Limb (tissue), 2 donors: ENCODE measurements around the gene MEGF6.

ENCODE experiments used
- DNase-seq, 2 donors: peaks; one replicate each; pipeline ENCODE4 v3.0.0-alpha.2; 2016; ENCODE audit errors: extremely low spot score in 2 of 2

MEGF6 gene

DNA sequence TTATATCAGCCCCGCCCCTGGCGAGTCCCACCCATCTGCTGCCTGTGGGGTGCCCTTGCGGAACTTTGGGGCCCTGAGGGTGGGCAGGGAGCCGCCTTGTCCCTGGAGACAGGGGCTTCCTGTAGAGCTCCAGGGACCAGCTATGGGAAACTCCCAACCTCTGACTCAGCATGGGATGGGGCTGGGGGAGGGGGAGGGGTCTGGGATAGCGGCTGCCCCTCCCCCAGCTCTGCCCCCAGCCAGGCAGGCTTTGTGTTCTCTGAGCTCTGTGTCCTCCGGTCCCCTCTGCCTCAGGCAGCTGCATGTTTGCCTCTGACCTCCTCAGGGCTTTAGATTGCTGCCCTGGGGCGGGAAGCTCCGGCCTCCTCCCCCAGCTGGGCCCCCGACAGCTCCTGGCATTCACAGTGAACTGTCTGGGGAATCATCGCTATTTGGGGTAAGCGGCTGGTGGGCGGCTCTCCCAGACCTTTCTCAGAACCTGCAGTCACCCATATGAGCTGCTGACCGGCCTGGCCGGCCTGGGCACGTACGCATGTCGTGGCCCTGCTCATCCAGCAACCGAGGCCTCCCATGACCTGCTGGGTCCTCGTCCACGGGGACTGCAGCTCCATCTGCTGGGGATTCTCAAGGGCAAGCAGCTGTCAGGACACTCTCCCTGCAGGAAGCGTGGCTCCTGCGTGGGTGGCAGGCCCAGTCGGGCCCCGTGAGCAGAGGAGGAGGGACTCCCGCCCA lies 139.8 kb downstream of the MEGF6 start:
- DNase-seq: peak in 1 of 2 donors; percentile 7

DNA sequence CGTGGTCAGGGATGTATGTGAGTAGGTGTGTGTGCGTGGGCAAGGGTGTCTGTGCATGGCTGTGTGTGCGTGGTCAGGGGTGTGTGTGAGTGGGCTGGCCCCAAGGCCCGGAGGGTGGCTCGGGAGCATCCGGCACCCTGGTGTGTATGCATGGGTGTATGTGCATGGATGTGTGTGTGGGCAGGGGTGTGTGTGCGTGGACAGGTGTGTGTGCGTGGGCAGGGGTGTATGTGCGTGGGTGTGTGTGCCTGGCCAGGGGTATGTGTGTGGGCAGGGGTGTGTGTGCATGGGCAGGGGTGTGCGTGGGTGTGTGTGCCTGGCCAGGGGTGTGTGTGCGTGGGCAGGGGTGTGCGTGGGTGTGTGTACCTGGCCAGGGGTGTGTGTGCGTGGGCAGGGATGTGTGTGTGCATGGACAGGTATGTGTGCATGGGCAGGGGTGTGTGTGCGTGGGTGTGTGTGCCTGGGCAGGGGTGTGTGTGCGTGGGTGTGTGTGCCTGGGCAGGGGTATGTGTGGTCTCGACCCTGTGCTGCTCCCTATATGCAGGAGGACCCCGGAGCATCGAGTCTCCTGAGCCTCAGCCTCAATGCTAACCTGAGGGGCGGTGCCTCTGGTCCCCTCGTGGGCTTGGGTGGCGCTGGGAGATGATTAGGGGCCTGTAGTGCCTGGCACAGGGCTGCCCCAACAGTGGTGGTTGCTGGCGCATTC lies 140.5 kb downstream of the MEGF6 start:
- DNase-seq: no peak

DNA sequence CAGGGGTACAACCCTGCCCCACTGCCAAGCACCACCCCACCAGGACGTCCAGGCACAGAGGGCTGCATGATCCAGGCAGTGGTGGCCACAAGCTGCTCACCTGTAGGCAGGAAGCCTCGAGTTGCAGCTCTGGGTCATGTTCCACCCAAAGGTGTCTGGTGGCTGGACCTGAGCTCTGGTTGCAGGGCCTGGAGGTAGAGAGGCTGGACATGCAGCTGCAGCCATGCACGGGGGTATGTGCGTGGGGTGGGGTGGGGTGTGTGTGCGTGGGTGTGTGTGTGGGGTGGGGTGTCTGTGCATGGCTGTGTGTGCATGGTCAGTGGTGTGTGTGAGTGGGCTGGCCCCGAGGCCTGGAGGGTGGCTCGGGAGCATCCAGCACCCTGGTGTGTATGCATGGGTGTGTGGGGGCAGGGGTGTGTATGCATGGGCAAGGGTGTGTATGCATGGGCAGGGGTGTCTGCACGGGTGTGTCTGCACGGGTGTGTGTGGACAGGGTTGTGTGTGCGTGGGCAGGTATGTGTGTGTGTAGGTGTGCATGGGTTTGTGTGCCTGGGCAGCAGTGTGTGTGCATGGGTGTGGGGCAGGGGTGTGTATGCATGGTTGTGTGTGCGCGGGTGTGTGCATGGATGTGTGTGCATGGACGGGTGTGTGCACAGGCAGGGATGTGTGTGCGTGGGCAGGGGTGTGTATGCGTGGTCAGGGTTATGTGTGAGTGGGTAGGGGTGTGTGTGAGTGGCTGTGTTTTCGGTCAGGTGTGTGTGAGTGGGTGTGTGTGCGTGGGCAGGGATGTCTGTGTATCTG lies 141.3 kb downstream of the MEGF6 start:
- no peak for DNase-seq

DNA sequence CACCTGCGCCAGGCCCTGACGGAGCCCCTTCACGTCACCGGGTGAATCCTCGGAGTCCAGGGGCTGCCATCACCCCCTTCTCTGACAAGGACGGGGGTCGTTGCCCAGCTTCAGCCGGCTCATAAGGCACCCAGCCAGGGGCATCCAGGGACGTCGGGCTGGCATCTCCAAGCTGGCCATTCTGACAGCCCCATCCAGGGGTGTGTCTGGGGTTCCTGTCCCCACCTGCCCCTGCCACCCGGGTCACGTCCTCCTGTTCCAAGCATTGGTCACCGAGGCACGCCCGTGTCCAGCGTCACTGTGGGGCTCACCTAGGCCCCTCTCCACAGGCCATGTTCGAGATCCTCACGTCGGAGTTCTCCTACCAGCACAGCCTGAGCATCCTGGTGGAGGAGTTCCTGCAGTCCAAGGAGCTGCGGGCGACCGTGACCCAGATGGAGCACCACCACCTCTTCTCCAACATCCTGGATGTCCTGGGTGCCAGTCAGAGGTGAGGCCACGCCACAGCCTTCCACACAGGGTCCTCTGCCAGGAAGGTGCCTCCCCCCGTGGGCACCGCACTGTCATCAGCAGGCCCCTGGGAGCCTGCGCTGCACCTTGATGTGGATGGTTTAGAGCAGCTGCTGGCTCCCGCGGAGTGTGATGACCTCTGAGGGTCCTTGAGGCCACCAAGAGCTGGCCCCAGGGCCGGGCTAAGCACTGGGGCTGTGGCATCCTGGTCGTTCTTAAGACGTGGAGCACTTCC lies 142.0 kb downstream of the MEGF6 start:
- DNase-seq: no peak

DNA sequence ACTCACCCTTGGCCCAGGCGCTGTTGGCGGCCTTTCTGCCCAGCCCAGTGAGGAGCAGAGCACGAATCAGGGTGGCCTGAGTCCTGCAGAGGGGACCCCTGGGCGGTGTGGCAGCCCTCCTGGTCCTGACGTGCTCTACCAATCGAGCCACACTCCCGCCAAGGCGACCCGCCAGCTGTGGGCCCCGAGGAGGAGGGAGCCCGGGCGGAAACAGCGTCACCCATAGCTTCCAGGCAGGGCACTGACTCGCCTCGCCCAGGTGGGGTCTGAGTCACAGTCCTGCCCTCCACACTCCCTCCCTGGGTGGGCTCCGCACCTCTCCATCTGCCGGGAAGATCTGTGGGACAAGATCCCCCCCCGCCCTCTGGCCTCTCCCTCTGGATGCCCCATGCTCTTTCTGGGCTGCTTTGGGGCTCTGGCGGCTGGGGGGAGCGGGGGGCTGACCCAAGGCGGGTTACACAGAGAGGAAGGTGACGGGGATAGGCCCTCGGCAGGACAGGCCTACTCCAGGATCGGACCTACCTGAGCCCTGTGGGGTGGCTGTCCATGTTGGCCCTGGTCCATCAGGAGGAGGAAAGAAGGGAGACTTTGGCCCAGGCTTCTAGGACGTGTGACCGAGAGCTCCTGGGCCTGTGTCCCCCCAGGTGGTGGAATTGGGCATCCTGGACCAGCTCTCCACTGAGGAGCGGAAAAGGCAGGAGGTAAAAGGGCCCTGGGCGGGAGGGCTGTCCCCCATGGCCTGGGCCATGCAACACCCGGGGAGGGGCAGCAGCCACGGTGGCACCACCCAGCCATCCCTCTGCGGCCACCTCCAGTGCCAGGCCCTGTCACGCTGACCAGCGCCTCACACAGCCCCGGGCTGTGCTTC lies 142.8 kb downstream of the MEGF6 start:
- no peak for DNase-seq

DNA sequence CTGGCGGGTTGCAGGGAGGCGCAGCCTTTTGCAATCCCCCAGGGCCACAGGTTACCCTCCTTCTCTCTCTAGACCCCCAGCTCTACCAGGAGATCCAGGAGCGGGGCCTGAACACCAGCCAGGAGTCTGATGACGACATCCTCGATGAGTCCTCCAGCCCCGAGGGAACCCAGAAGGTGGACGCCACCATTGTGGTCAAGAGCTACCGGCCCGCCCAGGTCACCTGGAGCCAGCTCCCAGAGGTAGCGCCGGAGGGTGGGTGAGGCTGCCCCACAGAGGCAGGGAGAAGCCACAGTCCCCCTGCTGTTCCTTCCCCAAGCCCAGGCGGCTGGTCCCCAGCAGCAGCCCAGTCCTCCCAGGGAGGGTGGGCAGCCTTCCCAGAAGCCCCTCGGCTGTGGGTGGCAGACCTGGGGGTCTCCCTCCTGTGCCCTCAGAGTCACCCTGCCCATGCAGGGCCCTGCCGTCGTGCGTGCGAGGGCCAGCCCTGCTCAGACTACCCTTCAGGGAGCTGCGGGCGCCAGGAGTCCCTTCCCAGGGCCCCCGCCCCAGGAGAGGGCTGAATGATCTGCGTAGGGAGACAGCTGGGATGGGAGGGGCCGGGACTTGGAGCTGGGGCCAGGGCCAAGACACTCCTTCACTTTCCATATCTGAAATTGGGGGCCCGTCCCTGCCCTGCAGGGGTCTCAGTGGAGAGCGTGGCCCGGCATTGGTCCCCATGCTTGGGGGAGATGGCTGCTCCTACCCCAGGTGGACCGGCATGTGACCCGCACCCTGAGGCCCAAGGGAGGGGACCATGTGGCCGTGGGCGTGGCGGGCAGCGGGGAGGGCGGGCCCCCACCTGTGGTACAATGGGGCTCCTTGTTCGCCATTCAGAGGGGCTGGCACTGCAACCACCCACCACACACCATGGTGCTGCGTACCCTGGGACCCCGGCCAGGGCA lies 143.9 kb downstream of the MEGF6 start:
- no peak for DNase-seq

DNA sequence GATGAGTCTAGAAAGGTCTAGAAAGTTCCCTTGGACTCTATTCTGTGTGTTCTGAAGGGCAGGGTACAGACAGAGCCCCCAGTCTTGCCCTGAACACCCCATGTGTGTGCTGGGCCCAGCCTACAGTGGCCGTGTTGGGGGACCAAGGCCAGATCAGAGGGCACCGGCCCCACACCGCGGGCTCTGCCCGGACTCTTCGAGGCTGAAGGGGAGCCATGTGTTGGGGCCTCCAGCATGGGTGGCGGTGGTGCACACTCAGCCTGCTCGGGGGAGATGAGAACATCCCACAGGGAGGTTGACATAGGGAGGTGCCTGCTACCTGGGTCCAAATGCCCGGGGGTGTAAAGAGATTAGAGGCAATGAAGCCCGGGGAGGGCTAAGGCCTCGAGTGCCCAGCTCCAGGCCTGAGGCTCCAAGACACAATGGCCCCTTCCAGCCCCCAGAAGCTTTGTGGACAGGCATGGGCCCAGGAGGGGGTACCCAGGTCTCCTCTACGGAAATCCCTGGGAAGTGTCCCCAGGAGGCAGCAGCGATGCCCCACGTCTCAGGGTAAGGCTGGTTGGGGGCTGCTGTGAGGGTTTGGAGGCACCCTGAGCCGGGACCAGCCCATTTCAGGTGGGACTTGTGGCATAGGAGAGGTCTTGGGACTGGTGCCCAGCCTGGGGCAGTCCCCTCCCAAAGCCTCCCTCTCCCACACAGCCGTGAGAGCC lies 144.8 kb downstream of the MEGF6 start:
- DNase-seq: no peak

DNA sequence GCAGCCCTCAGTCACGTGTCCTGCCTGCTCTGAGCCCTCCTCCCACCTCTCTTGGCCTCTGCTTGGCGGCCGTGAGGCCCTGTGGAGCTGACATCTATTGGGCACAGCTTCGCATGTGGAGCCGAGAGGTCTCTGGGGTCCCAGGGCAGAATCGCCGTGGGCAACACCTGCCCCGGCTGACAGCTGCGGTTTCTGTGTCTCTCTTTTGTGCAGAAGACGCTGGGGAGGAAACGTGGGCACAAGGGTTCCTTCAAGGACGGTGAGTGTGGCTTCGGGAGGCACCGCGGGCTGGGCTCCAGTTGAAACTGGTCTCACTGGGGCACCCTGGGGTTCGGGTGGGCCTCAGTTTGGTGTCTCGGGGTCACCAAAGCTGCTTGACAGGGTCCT lies 145.4 kb downstream of the MEGF6 start:
- DNase-seq: no peak

DNA sequence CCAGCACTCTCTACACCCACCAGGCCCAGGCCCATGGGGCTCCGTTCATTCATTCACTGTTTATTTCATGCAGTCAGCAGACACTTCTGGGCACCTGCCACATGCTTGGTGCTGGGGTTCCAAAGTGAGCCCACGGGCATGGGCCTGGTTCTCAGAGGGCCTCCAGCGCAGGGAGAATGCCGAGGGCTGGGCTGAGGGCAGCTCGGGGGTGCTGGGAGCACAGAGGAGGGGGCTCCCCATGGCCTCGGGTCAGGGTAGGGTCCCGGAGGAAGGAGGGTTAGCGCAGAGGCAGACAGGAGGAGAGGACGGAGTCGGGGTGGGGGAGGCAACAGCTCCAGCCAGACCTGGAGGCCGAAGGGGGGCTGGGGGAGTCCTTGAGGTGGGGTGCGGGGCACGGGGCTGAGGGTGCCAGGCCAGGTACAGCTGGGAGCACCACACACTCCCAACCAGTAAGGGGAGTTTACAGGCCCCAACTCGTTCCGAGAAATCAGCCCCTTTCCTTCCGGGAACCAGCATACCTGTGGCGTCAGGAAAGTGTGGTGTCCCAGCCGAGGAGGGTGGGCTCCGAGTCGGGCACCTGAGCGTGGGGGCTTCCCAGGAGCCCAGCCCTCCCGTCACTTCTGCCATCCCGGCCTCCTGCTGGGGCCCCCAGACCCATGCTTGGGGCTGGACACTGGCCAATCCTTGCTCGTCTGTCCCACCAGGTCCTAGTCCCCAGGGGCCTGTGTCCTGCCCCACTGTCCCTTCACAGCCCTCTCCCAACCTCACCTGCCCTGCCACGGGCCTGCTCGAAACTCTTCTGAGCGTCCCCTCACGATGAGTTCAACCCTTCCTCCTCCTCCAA lies 146.0 kb downstream of the MEGF6 start:
- DNase-seq: no peak

DNA sequence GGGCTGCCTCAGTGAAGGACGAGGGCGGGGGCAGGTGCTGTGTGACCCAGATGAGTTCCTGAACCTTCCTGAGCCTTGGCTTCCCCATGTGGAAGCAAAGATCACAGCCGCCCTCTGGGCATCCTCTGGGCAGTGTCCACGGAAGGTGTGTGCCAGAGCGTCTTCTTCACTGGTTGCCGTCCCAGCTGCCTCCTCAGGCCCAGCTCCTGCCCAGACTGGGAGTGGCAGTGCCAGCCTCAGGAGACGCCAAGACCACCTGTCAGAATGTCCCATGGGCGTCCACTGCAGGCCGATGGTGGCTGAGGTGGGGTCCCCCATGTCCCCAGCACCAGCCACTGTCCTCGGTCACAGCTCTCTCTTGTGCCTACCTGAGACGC lies 146.7 kb downstream of the MEGF6 start:
- DNase-seq: no peak

DNA sequence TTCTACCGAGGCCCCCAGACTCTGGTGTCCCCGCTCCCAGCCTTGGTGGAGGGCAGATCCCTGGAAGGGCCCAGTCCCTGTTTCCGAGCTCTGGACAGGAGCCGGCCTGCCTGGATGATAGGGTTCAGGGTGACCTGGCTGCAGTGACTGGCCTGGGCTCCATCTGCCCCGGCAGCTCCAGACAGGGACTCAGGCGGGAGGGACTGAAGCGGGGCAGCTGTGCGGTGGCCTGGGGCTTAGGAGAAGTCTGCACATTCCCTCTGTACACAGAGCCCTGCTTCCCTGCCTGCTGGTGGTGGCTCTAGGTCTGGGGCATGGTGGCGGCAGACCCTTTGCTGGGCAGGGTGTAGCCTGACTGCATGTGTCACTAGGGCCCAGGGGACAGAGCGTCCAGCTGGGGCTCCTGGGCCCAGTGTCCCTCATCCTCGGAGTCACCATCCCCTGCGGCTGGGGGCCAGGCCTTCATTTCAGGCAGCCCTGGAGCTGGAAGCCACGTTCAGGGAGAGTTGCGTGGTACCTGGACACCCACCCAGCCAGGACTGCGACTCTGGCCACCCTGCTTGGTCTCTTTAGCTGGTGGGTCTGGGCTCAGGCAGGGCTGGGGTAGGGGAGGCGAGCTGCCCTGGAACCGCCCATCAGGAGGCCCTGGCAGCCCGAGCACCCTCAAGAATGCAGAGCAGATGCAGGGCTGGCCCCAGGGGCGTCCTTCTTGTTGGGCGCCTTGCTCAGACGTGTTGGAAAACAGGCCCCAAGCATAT lies 147.2 kb downstream of the MEGF6 start:
- no peak for DNase-seq

DNA sequence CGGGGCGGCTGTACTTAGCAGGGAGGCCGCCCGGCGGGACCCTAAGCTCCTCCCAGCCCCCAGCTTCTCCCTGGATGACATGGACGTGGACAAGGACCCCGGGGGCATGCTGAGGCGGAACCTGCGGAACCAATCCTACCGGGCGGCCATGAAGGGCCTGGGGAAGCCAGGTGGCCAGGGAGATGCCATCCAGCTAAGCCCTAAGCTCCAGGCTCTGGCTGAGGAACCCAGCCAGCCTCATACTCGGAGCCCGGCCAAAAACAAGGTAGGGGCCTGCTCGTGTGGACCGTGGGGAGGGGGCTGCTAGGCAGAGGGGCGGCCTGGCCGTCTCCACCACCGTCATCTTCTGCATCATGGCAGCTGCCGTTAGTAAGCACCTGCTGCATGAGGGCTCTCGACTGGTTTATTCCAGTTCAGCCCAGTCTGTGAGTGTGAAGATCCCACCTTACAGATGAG lies 147.9 kb downstream of the MEGF6 start:
- DNase-seq: no peak

DNA sequence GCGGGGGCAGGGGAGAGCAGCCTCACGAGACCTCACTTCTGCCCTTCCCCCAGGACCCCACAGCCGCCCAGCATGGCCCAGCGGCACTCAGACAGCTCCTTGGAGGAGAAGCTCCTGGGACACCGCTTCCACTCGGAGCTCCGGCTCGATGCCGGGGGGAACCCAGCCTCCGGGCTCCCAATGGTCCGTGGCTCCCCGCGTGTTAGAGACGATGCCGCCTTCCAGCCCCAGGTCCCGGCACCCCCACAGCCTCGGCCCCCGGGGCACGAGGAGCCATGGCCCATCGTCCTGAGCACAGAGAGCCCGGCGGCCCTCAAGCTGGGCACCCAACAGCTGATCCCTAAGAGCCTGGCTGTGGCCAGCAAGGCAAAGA lies 148.3 kb downstream of the MEGF6 start:
- DNase-seq: no peak

DNA sequence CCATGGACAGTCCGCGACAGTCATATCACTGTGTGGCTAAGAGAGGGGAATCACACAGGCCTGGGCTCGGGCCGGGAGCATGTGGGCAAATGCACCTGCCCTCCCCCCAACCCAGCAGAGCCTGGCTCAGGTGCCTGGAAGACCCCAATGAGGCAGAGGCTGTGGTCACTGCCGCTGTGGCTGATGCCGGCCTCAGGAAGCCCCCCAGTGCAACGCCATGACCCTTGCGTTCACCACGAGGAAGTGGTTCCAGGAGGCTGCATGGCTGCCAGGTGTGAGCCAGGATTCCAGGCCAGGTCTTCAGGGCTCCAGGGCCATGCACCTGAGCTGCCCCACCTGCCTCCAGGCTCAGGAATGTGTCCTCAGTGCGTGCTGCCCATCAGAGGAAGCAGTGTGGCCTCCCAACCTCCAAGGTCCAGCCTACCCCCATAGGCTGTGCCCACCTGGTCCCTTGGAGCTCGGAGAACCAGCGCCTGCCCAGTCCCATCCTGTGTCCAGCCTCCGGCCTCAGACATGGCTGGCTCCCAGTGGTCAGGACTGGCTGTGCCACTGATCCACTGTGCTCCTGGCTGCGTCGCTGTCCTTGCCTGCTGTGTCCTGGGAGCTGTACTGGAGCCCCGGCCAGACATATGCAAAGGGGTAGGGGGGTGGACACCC lies 148.8 kb downstream of the MEGF6 start:
- no peak for DNase-seq

DNA sequence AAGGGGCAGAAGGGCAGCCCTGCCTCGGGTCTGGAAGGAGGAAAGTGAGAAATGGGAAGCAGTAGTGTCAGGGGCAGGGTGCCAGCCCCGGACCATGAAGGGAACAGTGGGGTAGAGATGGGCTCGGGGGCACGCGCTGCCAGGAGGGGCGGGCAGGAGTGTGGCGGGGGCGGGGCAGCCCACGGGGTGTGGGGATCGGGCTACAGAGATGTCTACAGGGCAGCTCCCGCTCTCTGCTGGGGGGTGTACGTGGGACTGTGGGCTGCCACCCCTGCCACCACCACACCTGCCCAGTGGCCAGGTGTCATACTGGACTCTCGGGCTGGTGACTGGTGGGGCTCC lies 149.4 kb downstream of the MEGF6 start:
- no peak for DNase-seq

DNA sequence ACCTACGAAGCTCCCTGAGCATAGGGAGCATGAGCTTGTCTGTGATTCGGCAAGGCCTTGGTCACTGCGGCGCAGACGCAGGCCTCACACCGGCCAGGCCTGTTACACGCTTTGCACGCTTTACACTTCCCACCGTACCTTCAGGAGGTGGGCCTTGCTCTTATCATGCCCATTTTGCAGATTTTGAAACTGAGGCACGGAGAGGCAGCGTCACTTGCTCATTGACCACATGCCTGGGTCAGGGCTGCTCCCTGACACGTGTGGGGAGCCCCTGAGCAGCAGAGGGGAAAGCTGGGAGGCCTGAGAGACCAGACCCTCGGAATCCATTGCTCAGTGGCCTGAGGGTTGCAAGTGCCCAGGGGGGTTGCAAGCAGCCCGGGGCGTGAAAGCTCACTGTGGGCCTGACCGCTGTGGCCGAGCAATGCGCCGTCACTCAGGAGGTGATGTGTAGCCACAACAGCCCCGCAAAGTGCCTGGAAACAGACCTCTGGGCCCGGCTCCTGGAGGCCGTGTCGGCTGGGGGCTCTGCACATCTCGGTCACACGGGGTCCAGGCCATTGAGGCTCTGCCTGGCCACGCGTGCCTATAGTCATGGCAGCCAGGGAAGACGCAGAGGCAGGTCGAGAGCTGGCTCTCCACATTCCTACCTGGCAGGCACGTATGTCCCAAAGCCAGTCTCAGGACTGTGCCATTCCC lies 149.9 kb downstream of the MEGF6 start:
- DNase-seq: no peak
